Stimulated activated CD8-positive, alpha-beta memory T cell treated with anti-CD3 and anti-CD28 coated beads, Interleukin-12 subunit alpha, Interleukin-12 subunit beta, amount 100 ng/mL, for 4 hours (primary cell): ENCODE results near the gene PRKAB1.
"Not testable (repeated sequence)": the region's sequence is repeated elsewhere in the genome, so short reads cannot be mapped to it uniquely, and the experiment has no call there.

Experiments used
- DNase-seq: peaks from one replicate; pipeline ENCODE4 v3.0.0-alpha.2; 2020; ENCODE audit warnings: low read depth

The PRKAB1 gene

GRCh38 chr12:119667577-119668323 is at the start of gene PRKAB1:
TSS of gene PRKAB1 (plus strand) at chr12:119668133. CDS start at chr12:119668245, 112 bp downstream.
- peak; percentile 93 for DNase-seq

DNA sequence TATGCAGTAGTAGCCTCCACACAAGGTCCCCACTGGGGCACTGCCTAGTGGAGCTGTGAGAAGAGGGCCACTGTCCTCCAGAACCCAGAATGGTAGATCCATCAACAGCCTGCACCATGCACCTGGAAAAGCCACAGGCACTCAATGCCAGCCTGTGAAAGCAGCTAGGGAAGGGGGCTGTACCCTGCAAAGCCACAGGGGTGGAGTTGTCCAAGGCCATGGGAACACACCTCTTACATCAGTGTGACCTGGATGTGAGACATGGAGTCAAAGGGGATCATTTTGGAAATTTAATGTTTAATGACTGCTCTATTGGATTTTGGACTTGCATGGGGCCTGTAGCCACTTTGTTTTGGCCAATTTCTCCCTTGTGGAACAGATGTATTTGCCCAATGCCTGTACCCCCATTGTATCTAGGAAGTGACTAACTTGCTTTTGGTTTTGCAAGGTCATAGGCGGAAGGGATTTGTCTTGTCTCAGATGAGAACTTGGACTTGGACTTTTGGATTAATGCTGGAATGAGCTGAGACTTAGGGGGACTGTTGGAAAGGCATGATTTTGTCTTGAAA is 49.5 kb upstream of the PRKAB1 start:
- DNase-seq = not testable (repeated sequence)

- DNase-seq = no peak
Observed at GRCh38 chr12:119620490-119620889, 47.4 kb upstream of the PRKAB1 start.

DNA sequence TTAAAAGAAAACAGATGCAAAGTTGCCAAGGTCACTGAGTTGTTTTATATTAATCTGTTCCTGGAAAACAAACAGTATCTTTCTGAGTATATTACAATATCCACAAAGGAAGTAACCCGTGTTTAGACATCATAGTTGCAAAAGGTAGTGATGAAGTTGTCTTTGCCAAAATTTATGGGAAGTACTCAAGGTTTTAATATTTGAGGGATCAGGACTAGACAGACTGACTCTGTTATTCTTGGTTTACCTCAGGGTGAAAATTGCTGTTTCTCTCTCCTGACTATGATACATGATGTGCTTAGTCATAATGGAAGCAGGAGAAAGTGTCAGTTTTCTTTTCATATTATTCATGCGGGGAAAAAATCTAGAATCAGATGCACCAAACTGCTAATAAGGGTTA is 46.1 kb upstream of the PRKAB1 start:
- DNase-seq = no peak

DNA sequence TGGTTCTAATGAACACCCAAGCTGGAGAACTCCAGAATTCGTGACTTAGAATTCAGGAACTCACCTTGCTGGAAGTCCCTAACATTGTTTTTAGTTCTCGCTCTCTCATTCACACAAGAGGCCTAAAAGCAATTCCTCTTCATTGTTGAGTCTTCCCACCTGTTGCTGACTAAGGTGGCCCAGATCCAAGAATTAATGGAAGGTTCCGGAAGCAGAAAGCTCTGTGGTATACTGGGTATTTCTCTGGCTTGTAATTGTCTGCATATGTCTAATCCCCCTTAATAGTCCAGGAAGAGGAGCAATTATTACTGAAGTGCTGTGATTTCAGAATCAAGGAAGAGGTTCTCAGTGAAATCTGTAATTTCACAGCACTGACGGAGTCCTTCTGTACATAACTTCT is 43.0 kb upstream of the PRKAB1 start:
- no peak for DNase-seq

DNA sequence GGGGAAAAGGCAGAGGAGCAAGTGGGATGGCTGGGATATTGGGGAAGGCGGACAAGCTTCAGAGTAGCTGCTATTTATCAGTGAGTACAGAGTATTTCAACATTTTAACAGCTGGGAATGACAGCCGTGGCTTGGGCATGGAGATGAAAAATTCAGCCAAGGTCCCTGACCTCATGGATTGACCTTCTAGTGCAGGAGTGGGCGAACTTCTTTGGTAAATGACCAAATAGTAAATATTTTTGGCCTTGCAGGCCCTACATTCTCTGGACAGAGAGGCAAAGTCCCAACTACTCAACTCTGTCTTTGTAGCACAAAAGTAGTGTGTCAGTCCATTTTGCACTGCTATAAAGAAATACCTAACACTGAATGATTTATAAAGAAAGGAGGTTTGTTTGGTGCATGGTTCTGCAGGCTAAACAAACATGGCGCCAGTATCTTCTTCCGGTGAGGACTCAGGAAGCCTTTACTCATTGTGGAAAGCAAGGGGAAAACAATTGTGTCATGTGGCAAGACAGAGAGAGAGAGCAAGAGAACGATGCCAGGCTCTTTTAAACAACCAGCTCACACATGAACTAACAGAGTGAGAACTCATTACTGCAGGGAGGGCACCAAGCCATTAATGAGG is 40.8 kb upstream of the PRKAB1 start:
- DNase-seq = no peak

DNA sequence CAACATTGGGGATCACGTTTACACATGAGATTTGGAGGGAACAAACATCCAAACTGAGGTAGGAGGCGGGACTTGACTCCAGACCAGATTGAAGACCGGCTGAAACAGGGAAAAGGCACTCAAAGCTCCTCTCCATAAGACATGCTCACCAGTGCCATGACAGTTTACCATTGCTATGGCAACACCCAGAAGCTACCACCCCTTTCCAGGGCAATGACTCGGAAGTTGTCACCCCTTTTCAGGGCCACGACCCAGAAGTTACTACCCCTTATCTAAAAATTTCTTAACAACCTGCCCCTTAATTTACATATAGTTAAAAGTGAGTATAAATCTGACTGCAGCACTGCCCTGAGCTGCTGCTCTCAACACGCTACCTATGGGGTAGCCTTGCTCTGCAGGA is 40.2 kb upstream of the PRKAB1 start:
- no peak for DNase-seq

DNA sequence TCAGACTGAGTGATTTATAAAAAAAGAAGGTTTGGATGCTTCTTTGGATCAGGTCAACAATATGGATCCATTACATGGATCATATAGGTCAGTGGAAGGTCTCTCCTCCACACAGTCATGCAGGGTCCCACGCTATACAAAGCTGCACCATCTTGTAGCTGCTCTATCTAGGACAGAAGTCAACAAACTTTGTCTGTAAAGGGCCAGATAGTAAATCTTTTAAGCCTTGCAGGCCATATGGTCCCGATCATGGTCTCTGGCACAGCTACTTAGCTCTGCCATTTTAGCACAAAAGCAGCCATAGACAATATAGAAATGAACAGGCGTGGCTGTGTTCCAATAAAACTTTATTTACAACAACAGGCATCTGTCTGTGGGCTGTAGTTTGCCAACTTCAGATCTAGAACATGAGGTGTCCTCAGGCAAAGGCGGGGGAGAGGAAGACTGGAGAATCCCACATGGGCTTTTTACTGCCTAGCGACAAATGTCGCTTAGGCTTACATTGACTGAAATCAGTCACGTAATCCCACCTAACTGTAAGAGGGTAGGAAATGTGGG is 37.6 kb upstream of the PRKAB1 start:
- DNase-seq = no peak

GRCh38 chr12:119630962-119631550 is 36.9 kb upstream of the PRKAB1 start:
- DNase-seq = no peak

- no peak for DNase-seq
Observed at GRCh38 chr12:119631930-119632678, 35.8 kb upstream of the PRKAB1 start.

- DNase-seq = no peak
Observed at GRCh38 chr12:119634743-119635142, 33.2 kb upstream of the PRKAB1 start.

GRCh38 chr12:119642986-119643385 is 24.9 kb upstream of the PRKAB1 start:
- no peak for DNase-seq

- DNase-seq = no peak
Observed at GRCh38 chr12:119644930-119645329, 23.0 kb upstream of the PRKAB1 start.

DNA sequence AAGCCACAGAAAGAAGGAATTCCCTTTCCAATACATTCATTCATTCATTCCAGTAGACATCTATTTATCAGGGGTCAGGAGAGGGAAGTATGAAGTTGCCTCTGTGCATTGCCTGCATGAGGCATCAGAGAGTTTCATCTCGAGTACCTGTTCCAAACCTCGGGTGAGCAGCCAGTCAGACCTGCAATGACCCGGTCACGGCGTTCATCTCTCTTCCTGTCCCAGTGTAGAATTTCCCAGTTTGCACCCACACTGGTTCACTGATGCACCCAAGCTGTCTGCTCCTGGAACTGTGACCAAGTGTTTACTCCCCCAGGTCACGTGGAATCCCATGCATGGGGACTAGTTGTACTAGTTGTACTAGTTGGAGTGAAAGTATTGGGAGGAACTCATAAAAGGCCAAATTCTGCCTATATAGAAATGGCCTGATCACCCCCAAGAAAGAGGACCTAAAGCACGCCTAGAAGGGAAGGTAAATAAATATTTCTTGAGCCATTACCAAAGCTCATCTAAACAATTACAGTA is 22.3 kb upstream of the PRKAB1 start:
- DNase-seq = no peak

- DNase-seq = no peak
Observed at GRCh38 chr12:119649202-119649808, 18.6 kb upstream of the PRKAB1 start.

- DNase-seq = no peak
Observed at GRCh38 chr12:119652665-119653064, 15.3 kb upstream of the PRKAB1 start.

DNA sequence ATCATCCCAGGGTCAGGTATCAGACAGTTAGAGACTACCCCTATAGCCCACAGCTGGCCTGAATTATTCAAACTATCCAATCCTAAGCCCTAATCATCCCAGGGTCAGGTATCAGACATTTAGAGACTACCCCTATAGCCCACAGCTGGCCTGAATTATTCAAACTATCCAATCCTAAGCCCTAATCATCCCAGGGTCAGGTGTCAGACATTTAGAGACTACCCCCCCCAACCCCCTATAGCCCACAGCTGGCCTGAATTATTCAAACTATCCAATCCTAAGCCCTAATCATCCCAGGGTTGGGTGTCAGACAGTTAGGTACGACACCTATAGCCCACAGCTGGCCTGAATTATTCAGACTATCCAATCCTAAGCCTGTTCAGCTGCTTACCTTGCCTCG is 10.9 kb upstream of the PRKAB1 start:
- not testable (repeated sequence) for DNase-seq

DNA sequence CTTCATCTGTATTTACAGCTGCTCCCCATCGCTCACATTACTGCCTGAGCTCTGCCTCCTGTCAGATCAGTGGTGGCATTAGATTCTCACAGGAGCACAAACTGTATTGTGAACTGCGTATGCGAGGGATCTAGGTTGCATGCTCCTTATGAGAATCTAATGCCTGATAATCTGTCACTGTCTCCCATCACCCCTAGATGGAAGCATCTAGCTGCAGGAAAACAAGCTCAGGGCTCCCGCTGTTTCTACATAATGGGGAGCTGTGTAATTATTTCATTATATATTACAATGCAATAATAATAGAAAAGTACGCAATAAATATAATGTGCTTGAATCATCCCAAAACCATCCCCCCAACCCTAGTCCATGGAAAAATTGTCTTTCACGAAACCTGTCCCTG is 9.8 kb upstream of the PRKAB1 start:
- DNase-seq = not testable (repeated sequence)

DNA sequence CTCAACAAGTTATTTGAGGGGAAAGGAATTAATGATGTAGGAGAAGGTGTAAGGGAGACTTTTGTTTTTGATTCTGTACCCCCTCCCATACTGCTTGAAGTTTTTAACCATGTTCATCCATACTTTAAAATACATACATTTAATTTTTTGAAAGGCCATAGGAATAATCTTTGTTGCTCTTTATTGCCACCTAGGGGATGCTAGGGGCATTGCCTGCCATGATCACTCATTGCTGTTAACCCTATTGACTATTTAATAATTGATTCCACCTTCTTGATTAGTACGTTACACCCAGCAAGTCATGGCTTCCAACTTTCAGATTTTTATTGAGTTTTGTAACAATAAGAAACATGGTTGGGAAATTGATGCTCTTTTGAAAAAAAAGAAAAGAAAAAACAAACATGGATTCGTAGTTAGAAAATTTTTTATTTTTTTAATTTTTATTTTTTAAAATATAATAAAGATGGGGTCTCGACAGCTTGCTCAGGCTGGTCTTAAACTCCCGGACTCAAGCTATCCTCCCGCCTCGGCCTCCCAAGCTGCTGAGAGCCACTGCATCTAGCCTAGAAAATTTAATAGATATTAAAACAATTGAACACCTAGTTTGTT is 8.5 kb upstream of the PRKAB1 start:
- no peak for DNase-seq

DNA sequence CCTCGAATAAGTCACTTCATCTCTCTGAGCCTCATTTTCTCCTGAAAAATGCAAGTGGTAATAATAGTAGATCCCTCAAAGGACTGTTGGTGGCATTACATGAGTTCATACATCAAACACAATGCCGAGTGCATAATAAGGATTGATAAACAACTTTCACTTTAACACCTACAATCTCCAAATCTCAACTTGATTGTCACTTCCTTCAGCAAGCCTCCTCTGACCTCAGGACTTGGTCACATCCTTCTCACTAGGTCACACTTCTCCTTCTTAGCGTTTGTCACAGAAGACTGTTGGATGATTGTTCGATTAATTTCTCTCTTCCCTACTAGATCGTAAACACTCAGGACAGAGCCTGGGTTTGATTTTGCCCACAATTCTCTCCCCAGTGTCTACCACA is 7.9 kb upstream of the PRKAB1 start:
- no peak for DNase-seq

DNA sequence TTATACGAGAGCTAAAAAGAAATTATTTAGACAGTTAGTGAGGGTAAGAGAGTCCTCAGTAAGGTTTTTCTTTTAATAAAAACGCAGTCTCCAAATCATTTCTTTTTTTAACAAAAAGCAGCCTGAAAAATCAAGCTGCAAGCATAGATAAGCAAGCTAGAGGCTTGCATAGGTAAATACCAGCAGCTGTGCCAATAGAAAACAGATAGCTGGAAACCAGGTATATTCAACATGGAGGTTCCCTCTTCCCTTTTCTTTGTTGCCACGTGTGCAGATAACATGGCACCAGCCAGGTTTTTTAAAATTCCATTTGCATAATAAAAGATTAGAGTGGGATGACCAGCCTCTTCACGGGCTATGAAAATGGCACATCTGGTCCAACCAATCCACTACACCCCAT is 6.1 kb upstream of the PRKAB1 start:
- DNase-seq = no peak
